RKO (cell line): ENCODE data around the gene PTEN.
"Not testable (repeated sequence)": the region's sequence is repeated elsewhere in the genome, so short reads cannot be mapped to it uniquely, and the experiment has no call there.

ENCODE experiments used
- DNase-seq: peaks from one replicate; pipeline ENCODE4 v3.0.0-alpha.2; 2016; ENCODE audit warnings: low spot score

Gene PTEN

GRCh38 chr10:87863053-87863943 is at the start of gene PTEN, which contains the start of gene KLLN:
Gene PTEN, plus strand, starts transcription at chr10:87863625. Its CDS starts 845 bp downstream, at chr10:87864470.
Gene KLLN, minus strand, starts transcription at chr10:87863533. Its CDS starts 1,046 bp downstream, at chr10:87862487.
- peak; percentile 90 for DNase-seq

- DNase-seq = peak; percentile 56
Observed at GRCh38 chr10:87816163-87816897, 47.1 kb upstream of the PTEN start.

GRCh38 chr10:87816898-87817608 is 46.4 kb upstream of the PTEN start:
- DNase-seq = peak; percentile 86

GRCh38 chr10:87817609-87818504 is 45.6 kb upstream of the PTEN start, which contains the start of gene ATAD1:
Gene ATAD1, minus strand, starts transcription at chr10:87818226. Its CDS starts 3,627 bp downstream, at chr10:87814599.
- peak; percentile 94 for DNase-seq

GRCh38 chr10:87818505-87819288 is 44.7 kb upstream of the PTEN start:
- peak; percentile 66 for DNase-seq

- DNase-seq = no peak
Observed at GRCh38 chr10:87819289-87819585, 44.2 kb upstream of the PTEN start.

- DNase-seq = no peak
Observed at GRCh38 chr10:87826653-87827052, 36.8 kb upstream of the PTEN start.

- no peak for DNase-seq
Observed at GRCh38 chr10:87827681-87828080, 35.7 kb upstream of the PTEN start.

- DNase-seq = not testable (repeated sequence)
Observed at GRCh38 chr10:87829051-87829450, 34.4 kb upstream of the PTEN start.

- peak; percentile 35 for DNase-seq
Observed at GRCh38 chr10:87829986-87830729, 33.3 kb upstream of the PTEN start.

GRCh38 chr10:87836098-87836497 is 27.3 kb upstream of the PTEN start:
- DNase-seq = no peak

- no peak for DNase-seq
Observed at GRCh38 chr10:87837445-87837844, 26.0 kb upstream of the PTEN start.

- no peak for DNase-seq
Observed at GRCh38 chr10:87838650-87839049, 24.8 kb upstream of the PTEN start.

GRCh38 chr10:87841186-87841585 is 22.2 kb upstream of the PTEN start:
- no peak for DNase-seq

- peak; percentile 56 for DNase-seq
Observed at GRCh38 chr10:87842220-87842641, 21.2 kb upstream of the PTEN start.

- no peak for DNase-seq
Observed at GRCh38 chr10:87842776-87843497, 20.5 kb upstream of the PTEN start.

- DNase-seq = no peak
Observed at GRCh38 chr10:87843714-87844113, 19.7 kb upstream of the PTEN start.

GRCh38 chr10:87844837-87845623 is 18.4 kb upstream of the PTEN start:
- DNase-seq = peak; percentile 66
